Heart left ventricle (tissue), 16 donors: ENCODE measurements around the gene SLC25A21. TPM values are rescaled to one million over a fixed set of nuclear protein-coding genes. Genes with fewer than 3 reads are reported as not detected.

Experiments
- ATAC-seq, 4 donors: fragments of 200-7000 bp; cut with Tn5 transposase; one replicate each; pipeline ENCODE4 v1.9.1; 2020 to 2022; ENCODE audit warnings: moderate library complexity in 4 of 4, mild to moderate bottlenecking in 3 of 4, moderate number of reproducible peaks in 1 of 4
- DNase-seq, 5 donors: peaks; one replicate each; pipeline ENCODE4 v3.0.0-alpha.2; 2020
- H3K27ac ChIP-seq, 12 donors: fragments of 200-600 bp; sonication (generic) in 4 of 12; one replicate each; pipeline versions ENCODE4 v1.5.0 to v1.8.0; 2016 to 2022; ENCODE audit warnings: mild to moderate bottlenecking in 2 of 12
- H3K27me3 ChIP-seq, 9 donors: fragments of 200-600 bp; sonication (generic) in 2 of 9; one replicate each; pipeline versions ENCODE4 v1.5.1 to v1.8.0; 2016 to 2022; ENCODE audit warnings: mild to moderate bottlenecking in 3 of 9
- H3K36me3 ChIP-seq, 9 donors: fragments of 200-600 bp; sonication (generic) in 2 of 9; one replicate each; pipeline versions ENCODE4 v1.5.0 to v1.8.0; 2018 to 2022; ENCODE audit warnings: mild to moderate bottlenecking in 2 of 9
- H3K4me1 ChIP-seq, 12 donors: fragments of 200-600 bp; sonication (generic) in 4 of 12; one replicate each; pipeline versions ENCODE4 v1.5.0 to v1.8.0; 2016 to 2022; ENCODE audit warnings: mild to moderate bottlenecking in 3 of 12
- H3K4me3 ChIP-seq, 12 donors: fragments of 200-600 bp; sonication (generic) in 4 of 12; one replicate each; pipeline versions ENCODE4 v1.5.0 to v1.8.0; 2017 to 2022; ENCODE audit warnings: mild to moderate bottlenecking in 9 of 12, moderate library complexity in 4 of 12
- H3K9me3 ChIP-seq, 12 donors: fragments of 200-600 bp; sonication (generic) in 4 of 12; one replicate each; pipeline versions ENCODE4 v1.5.0 to v1.8.0; 2016 to 2022; ENCODE audit warnings: mild to moderate bottlenecking in 1 of 12
- POLR2A ChIP-seq, 2 donors: fragments of 450-650 bp; IDR thresholded peaks; one replicate each; pipeline ENCODE4 v1.6.1; 2017; ENCODE audit warnings: antibody characterized with exemption in 2 of 2, mild to moderate bottlenecking in 2 of 2, moderate library complexity in 2 of 2
- WGBS, 4 donors: extraction: QIAGEN DNeasy Blood & Tissue Kit in 2 of 4; methylation state at CpG; one replicate each; pipeline versions ENCODE4 v1.1.5 to v1.1.7; 2013 to 2018; 5-methylcytosine and 5-hydroxymethylcytosine counted together
- intact Hi-C, 10 donors: fragments of 100-400 bp; cut with DNase I; formaldehyde crosslinking; loops; one replicate each; pipeline versions ENCODE4 v1.11.1 to v1.14.2; 2022
- polyA plus RNA-seq, 2 donors: library from polyadenylated mRNA; stranded (reverse); fragments of 200-250 nt; gene quantifications; one replicate each; pipeline ENCODE4 v1.2.3, GENCODE V29; 2013
- total RNA-seq, 9 donors: library from RNA; depleted of rRNA in 2 of 9; stranded (reverse); fragments of >200 nt in 2 of 9; fragmentation: NEBNext Ultra II Directional in 3 of 9; extraction: Animal tissue kit (Norgen Biotek cat#: 25700) in 3 of 9; gene quantifications; one replicate each; pipeline versions ENCODE4 v1.1.0 to v1.2.4, GENCODE V29; 2016 to 2023
- TF ChIP-seq, protein P1 (sequence below), 12 donors: fragments of 200-600 bp; sonication (generic) in 4 of 12; IDR thresholded peaks; one replicate each; pipeline versions ENCODE4 v1.5.0 to v1.8.0; 2018 to 2022; ENCODE audit warnings: antibody characterized with exemption in 12 of 12, mild to moderate bottlenecking in 5 of 12
- donor health status: ischemic (EF 13 %, LVEDD 7.1; RV severe dilation, severe dysfunction).
- donor health status: healthy with polysubstance abuse.
- donor health status: DM: no; HTN: yes; CAD: no.
- donor health status: DM: no; HTN: no; CAD: no.
- donor health status: ischemic (EF 25% LVEDD 6.9; RV normal size, moderate dysfunction).
- donor health status: ischemic (EF 25% LVEDD 5.7; RV mildly dilated, moderate dysfunction).
- donor health status: healthy.
- donor health status: DM: yes; HTN: yes; CAD: no.
- donor health status: ischemic (EF 35%, LVEDD 5.7; RV mildly dilated, moderate dysfunction).
- donor health status: nonischemic (EF 11% LVEDD 7.7; RV severe dilation, severe dysfunction).
- donor health status: DM: yes; HTN: yes; CAD: no.
- donor health status: PGD.
- donor health status: ischemic (EF 29% LVEDD 5.4; RV normal size, mild dysfunction).
- donor health status: nonischemic (EF 23%, LVEDD 6.1; RV moderate dilation, normal function).

The SLC25A21 gene
- total and polyA plus RNA-seq, 11 donors: 0.12 to 1.6 (median 0.24) TPM; not detected in 1

DNA sequence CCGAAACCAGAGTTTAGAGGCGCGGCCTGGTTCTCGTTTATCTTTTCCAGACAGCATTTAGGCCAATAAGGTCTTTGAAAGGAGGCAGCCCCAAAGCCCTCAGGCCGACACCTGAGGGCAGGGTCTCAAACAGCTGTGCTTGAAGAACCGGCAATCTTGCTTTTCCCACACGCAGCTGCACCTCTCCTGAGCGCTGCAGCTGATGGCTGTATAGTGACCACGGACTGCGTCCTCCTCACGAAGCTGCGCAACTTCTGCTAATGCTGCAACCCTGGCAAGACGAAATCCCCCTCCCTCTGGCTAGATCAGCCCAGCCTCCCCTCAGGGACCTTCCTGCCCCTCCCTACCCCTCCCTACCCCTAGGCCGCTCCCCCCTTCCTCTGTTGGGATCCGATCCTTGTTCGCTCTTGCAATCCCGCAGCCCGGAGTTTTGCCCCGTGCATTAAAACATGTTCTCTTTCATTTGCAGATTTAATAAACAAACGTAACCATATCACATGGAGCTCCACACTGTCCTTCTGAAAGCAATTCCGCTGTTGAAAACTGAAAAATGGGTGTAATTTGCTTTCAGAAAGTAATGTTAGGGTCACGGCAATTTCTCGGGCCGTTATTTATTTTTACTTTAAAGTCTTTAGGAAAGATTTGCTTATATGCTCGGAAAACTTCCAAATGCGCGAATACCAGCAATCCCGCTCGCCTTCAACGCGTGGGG lies 515.6 kb downstream of the SLC25A21 start:
- Histone ChIP-seq H3K4me1 (peaks cover 0 to 47% (median 23%) of the 10 kb centered on the region in 12 donors), H3K27ac (no peak overlapping the region), H3K27me3 (peaks cover 85 to 100% (median 100%) of the 10 kb centered on the region in 9 donors), H3K9me3 (no peaks in the 10 kb centered on the region), H3K4me3 (peak overlapping the region in 10 of 12 donors; percentile 14 to 39 (median 30)), H3K36me3 (no peaks in the 10 kb centered on the region)
- TF ChIP-seq, protein P1, sequence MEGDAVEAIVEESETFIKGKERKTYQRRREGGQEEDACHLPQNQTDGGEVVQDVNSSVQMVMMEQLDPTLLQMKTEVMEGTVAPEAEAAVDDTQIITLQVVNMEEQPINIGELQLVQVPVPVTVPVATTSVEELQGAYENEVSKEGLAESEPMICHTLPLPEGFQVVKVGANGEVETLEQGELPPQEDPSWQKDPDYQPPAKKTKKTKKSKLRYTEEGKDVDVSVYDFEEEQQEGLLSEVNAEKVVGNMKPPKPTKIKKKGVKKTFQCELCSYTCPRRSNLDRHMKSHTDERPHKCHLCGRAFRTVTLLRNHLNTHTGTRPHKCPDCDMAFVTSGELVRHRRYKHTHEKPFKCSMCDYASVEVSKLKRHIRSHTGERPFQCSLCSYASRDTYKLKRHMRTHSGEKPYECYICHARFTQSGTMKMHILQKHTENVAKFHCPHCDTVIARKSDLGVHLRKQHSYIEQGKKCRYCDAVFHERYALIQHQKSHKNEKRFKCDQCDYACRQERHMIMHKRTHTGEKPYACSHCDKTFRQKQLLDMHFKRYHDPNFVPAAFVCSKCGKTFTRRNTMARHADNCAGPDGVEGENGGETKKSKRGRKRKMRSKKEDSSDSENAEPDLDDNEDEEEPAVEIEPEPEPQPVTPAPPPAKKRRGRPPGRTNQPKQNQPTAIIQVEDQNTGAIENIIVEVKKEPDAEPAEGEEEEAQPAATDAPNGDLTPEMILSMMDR (IDR thresholded peaks at IDR 0.05): no peak
- no peak for TF ChIP-seq POLR2A (IDR thresholded peaks at IDR 0.05)
- no peak for DNase-seq
- 4 to 8% (median 5%) methylated on average over 24 to 31 of the region's 31 CpGs for WGBS, 4 donors
- intact Hi-C loops: loop anchor here in 2 of 10 donors (10.0 kb wide), 3 partner anchors 288 to 498 kb away; no protein-coding TSS in a partner anchor
- ATAC-seq: no peak

DNA sequence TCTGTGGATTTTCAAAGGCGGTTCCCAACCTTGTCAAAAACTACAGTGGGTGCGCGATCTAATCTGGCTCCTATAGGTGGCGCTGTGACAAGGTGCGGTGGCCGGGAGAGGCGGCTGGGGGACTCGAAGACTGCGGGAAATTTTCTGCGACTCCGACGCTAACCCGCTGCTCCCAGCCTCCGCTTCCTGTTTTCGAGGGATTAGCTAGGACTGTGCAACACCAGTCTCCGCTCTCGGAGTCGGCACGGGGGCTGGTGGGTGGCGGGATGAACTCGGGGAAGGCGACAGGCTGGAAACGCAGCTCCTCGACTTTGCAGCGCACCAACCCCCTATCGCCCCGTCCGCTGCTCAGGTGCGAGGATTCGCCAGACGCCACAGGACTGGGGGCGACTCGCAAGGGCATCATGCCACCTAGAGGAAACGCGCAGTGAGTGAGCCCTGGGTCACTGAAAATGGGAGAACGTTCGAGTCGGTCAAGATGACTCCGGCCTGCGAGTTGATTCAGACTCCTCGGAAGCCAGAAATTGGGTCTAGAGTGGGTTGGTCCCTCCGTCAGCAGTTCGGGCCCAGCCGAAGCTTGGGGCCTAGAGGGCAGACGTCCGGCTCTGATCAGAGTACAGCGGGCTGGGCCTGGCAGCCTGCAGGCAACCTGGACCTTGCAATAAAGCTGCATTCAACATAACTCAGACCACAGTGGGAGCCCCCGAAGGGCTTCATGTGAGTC lies 516.3 kb downstream of the SLC25A21 start:
- no peak overlapping the region for H3K27ac ChIP-seq
- H3K9me3 ChIP-seq: no peaks in the 10 kb centered on the region
- DNase-seq (no peak), ATAC-seq (peak in 1 of 4 donors; percentile 20)
- intact Hi-C loops: loop anchor here in 2 of 10 donors (10.0 kb wide), 3 partner anchors 289 to 499 kb away; no protein-coding TSS in a partner anchor
- H3K4me1 ChIP-seq: peaks cover 0 to 42% (median 20%) of the 10 kb centered on the region in 12 donors
- H3K27me3 ChIP-seq: peaks cover 83 to 100% (median 100%) of the 10 kb centered on the region in 9 donors
- no peaks in the 10 kb centered on the region for H3K36me3 ChIP-seq
- WGBS, 4 donors: 3 to 5% (median 4%) methylated on average over 23 to 48 of the region's 48 CpGs
- no peak for TF ChIP-seq POLR2A (IDR thresholded peaks at IDR 0.05)
- TF ChIP-seq, protein P1 (IDR thresholded peaks at IDR 0.05): peak in 9 of 12 donors; percentile 26 to 47 (median 33)
- no peak overlapping the region for H3K4me3 ChIP-seq

DNA sequence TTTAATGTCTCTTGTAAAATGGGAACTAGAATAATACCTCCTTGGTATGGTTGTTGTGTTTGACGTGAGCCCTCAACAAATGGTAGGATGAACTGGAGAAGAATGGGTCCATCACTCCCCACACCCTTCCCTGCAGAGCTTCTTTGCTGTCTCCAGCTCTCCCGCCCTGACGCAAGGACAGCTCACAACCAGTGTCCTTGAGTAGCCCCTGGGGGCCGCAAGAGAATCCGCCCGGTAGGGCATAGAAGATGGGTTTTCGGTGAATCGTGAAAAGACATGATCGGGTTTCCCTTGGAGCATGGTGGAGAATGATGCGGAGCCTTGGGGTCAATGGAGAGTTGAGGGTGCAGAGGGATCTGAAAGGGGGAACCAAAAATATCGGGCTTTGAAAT lies 516.8 kb downstream of the SLC25A21 start:
- WGBS, 4 donors: 7 to 10% (median 8%) methylated on average over 11 of the region's 11 CpGs
- Histone ChIP-seq H3K9me3 (no peaks in the 10 kb centered on the region), H3K27me3 (peaks cover 78 to 100% (median 100%) of the 10 kb centered on the region in 9 donors), H3K36me3 (no peaks in the 10 kb centered on the region), H3K27ac (no peak overlapping the region), H3K4me1 (peaks cover 0 to 42% (median 17%) of the 10 kb centered on the region in 12 donors), H3K4me3 (no peak overlapping the region)
- TF ChIP-seq, protein P1 (IDR thresholded peaks at IDR 0.05): no peak
- TF ChIP-seq POLR2A (IDR thresholded peaks at IDR 0.05): no peak
- intact Hi-C loops: loop anchor here in 2 of 10 donors (10.0 kb wide), 3 partner anchors 289 to 499 kb away; no protein-coding TSS in a partner anchor
- no peak for DNase-seq
- no peak for ATAC-seq
